PC-9 (cell line): Measurements from ENCODE around the gene TUBA4B. TPM values are rescaled to one million over a fixed set of nuclear protein-coding genes. Genes with fewer than 3 reads are reported as not detected.

ENCODE experiments used
- BruUV-seq: library from RNA; stranded (reverse); fragments of 400-500 nt; replicated peaks from 2 replicates; lab custom pipeline; 2021; lab: Mats Ljungman, UMichigan
- CTCF ChIA-PET: fragments of 300-600 bp; sonication (Branson Sonifier 250); formaldehyde crosslinking; loops from one replicate; lab custom pipeline; 2022; ENCODE audit warnings: antibody characterized with exemption; lab: Charles Lee
- POLR2A ChIA-PET: fragments of 300-600 bp; sonication (Branson Sonifier 250); formaldehyde crosslinking; loops from one replicate; lab custom pipeline; 2022; ENCODE audit warnings: antibody characterized with exemption; ENCODE audit not compliant: unreplicated experiment; lab: Charles Lee
- DNase-seq, 2 experiments: peaks; one replicate each; pipeline versions ENCODE4 v3.0.0 to v3.0.0-alpha.2; 2015 to 2022; ENCODE audit warnings: mixed read lengths in 1 of 2
- H2AFZ ChIP-seq: fragments of 200-600 bp; sonication (generic); 2 replicates; pipeline ENCODE4 v1.8.1; 2017; ENCODE audit warnings: antibody characterized with exemption
- H3F3A ChIP-seq: fragments of 200-600 bp; sonication (generic); 2 replicates; pipeline ENCODE4 v1.8.1; 2017; ENCODE audit warnings: antibody characterized with exemption, mild to moderate bottlenecking, low read depth; ENCODE audit not compliant: insufficient read depth
- H3K27ac ChIP-seq: fragments of 200-600 bp; sonication (generic); 2 replicates; pipeline ENCODE4 v1.6.1; 2016; ENCODE audit warnings: mixed run types
- H3K27me3 ChIP-seq: fragments of 200-600 bp; sonication (generic); 2 replicates; pipeline ENCODE4 v1.6.1; 2016; ENCODE audit warnings: low read depth, mixed run types; ENCODE audit not compliant: insufficient read depth
- H3K36me3 ChIP-seq: fragments of 200-600 bp; sonication (generic); 2 replicates; pipeline ENCODE4 v1.6.1; 2016; ENCODE audit warnings: low read depth, mixed run types
- H3K4me1 ChIP-seq: fragments of 200-600 bp; sonication (generic); replicated peaks from 2 replicates; pipeline ENCODE4 v1.6.1; 2016; ENCODE audit warnings: mixed run types; ENCODE audit not compliant: insufficient read depth
- H3K4me2 ChIP-seq: fragments of 200-600 bp; sonication (generic); 2 replicates; pipeline ENCODE4 v1.6.1; 2017; ENCODE audit warnings: mixed run types
- H3K4me3 ChIP-seq: fragments of 200-600 bp; sonication (generic); 2 replicates; pipeline ENCODE4 v1.6.1; 2016; ENCODE audit warnings: mixed run types
- H3K79me2 ChIP-seq: fragments of 200-600 bp; sonication (generic); 2 replicates; pipeline ENCODE4 v1.6.1; 2017; ENCODE audit warnings: low read depth, mixed run types
- H3K9me2 ChIP-seq: fragments of 200-600 bp; sonication (generic); 2 replicates; pipeline ENCODE4 v1.8.1; 2017; ENCODE audit warnings: mild to moderate bottlenecking; ENCODE audit not compliant: insufficient read depth
- H3K9me3 ChIP-seq: fragments of 200-600 bp; sonication (generic); 2 replicates; pipeline ENCODE4 v1.8.1; 2016; ENCODE audit warnings: low read depth; ENCODE audit not compliant: insufficient read depth
- H4K20me1 ChIP-seq: fragments of 200-600 bp; sonication (generic); 2 replicates; pipeline ENCODE4 v1.8.1; 2017; ENCODE audit not compliant: insufficient read depth
- CTCF ChIP-seq: fragments of 200-600 bp; sonication (generic); conservative IDR thresholded peaks from 2 replicates; pipeline ENCODE4 v1.6.1; 2017; ENCODE audit warnings: mixed run types, antibody characterized with exemption, mild to moderate bottlenecking, moderate library complexity
- EZH2 ChIP-seq: fragments of 200-600 bp; sonication (generic); IDR thresholded peaks from 2 replicates; pipeline ENCODE4 v1.8.0; 2017; ENCODE audit warnings: antibody characterized with exemption, low read depth
- intact Hi-C: fragments of 100-400 bp; cut with micrococcal nuclease; formaldehyde crosslinking; loops from one replicate; pipeline ENCODE4 v1.10.0; 2022; ENCODE audit not compliant: unreplicated experiment
- total RNA-seq: library from RNA; stranded (reverse); gene quantifications from 2 replicates; pipeline ENCODE4 v1.2.3, GENCODE V29; 2021

TUBA4B gene
- total RNA-seq, 1 experiment from 2014 or later: not detected

- Histone ChIP-seq H3K27ac (peak overlapping the region; percentile 51), H3K4me1 (peaks cover 44% of the 10 kb centered on the region), H3K9me3 (no peaks in the 10 kb centered on the region), H3K4me2 (peak overlapping the region; percentile 93), H4K20me1 (no peaks in the 10 kb centered on the region), H3F3A (peaks cover 31% of the 10 kb centered on the region), H3K36me3 (no peaks in the 10 kb centered on the region), H2AFZ (peak overlapping the region; percentile 25; the same call in 1 of the 2 replicates), H3K27me3 (no peaks in the 10 kb centered on the region), H3K4me3 (peak overlapping the region; percentile 81; the same call in 1 of the 2 replicates), H3K79me2 (0 out of 2 replicates have a peak, but pooled peaks cover 3% of the 10 kb centered on the region), H3K9me2 (no peaks in the 10 kb centered on the region)
- TSS peak; percentile 58 for BruUV-seq
- CTCF ChIA-PET: interaction anchor here (0.6 to 2.3 kb wide), 3 partner anchors 16 to 26 kb away, joined by 4 to 13 read pairs (median 6); no protein-coding TSS in a partner anchor
- no peak for DNase-seq
- TF ChIP-seq EZH2 (no peak), CTCF (no peak)
- POLR2A ChIA-PET: interaction anchor here (0.5 to 1.2 kb wide), 4 partner anchors 22 to 525 kb away, joined by 3 to 15 read pairs (median 8); no protein-coding TSS in a partner anchor
- intact Hi-C loops: loop anchor here (1.0 to 10.0 kb wide), 7 partner anchors 16 to 384 kb away; partner anchors contain the start of genes ABCB6, ANKZF1, ATG9A and TUBA4A
Observed at GRCh38 chr2:219278655-219279150, 25.7 kb downstream of the TUBA4B start.

GRCh38 chr2:219279151-219279915 lies 26.3 kb downstream of the TUBA4B start, which contains the start of gene DNAJB2:
Gene DNAJB2 (plus strand): TSS chr2:219279366. CDS start chr2:219279834, 468 bp downstream.
- H3K4me2 ChIP-seq: peak within 1 kb of the TSS; percentile 93
- peaks cover 25% of the 10 kb centered on the region for H3F3A ChIP-seq
- no TSS peak for BruUV-seq
- H3K27me3 ChIP-seq: no peaks in the 10 kb centered on the region
- H3K9me2 ChIP-seq: no peaks in the 10 kb centered on the region
- DNase-seq: peak; percentile 90 to 98
- ChIA-PET CTCF (interaction anchor here (0.6 to 2.3 kb wide), 4 partner anchors 16 to 35 kb away, joined by 4 to 13 read pairs (median 9); no protein-coding TSS in a partner anchor), POLR2A (interaction anchor here (0.7 to 1.2 kb wide), 3 partner anchors 30 to 524 kb away, joined by 4 to 15 read pairs (median 5); no protein-coding TSS in a partner anchor)
- no peaks in the 10 kb centered on the region for H4K20me1 ChIP-seq
- peak within 1 kb of the TSS; percentile 81 for H3K4me3 ChIP-seq
- TF ChIP-seq CTCF: no peak; the same call in 1 of the 2 replicates
- TF ChIP-seq EZH2: no peak
- H3K4me1 ChIP-seq: peaks cover 38% of the 10 kb centered on the region
- peak within 1 kb of the TSS; percentile 86 for H2AFZ ChIP-seq
- intact Hi-C loops: loop anchor here (1.0 to 10.0 kb wide), 7 partner anchors 15 to 385 kb away; partner anchors contain the start of genes ABCB6, ANKZF1, ATG9A and TUBA4A
- peak within 1 kb of the TSS; percentile 51 for H3K27ac ChIP-seq
- H3K36me3 ChIP-seq: no peaks in the 10 kb centered on the region
- 0 out of 2 replicates have a peak, but pooled peaks cover 3% of the 10 kb centered on the region for H3K79me2 ChIP-seq
- H3K9me3 ChIP-seq: no peaks in the 10 kb centered on the region
